Measurements from ENCODE around the gene AP2B1. TPM values are rescaled to one million over a fixed set of nuclear protein-coding genes. Genes with fewer than 3 reads are reported as not detected.

The AP2B1 gene
- total RNA-seq, 1 experiment from 2014 or later, result 217 TPM

DNA sequence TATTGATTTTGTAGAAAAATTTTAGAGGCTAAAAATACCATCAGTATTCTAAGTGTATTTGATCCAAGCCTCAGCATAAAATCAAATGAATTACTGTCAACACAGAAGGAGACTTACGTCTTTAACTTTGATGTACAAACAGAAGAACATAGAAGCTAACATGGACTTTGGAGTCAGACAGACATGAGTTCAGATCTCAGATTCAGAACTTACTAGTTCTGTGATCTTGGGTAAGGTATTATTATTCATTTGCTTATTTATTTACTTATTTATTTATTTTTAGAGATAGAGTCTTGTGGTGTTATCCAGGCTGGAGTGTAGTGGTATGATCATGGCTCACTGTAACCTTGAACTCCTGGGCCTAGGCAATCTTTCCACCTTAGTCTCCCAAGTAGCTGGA is 45.7 kb upstream of the AP2B1 start:
- Histone ChIP-seq H3K23me2 (ENCODE audit: insufficient read length, low read depth, low read length, poor library complexity, severe bottlenecking) (no peaks in the 10 kb centered on the region), H4K5ac (ENCODE audit: insufficient read length, low read depth, low read length) (no peak overlapping the region), H2BK120ac (ENCODE audit: low read depth, low read length, poor library complexity, severe bottlenecking) (no peak overlapping the region), H3K4me2 (ENCODE audit: insufficient read depth, insufficient read length, low read length) (no peak overlapping the region), H2AK5ac (ENCODE audit: insufficient read length, low read length) (no peak overlapping the region), H3K9me3 (ENCODE audit: control insufficient read depth, low read depth, low read length) (no peaks in the 10 kb centered on the region), H3T11ph (ENCODE audit: low read length) (no peak overlapping the region), H2AFZ (ENCODE audit: low read length) (no peak overlapping the region), H3K18ac (ENCODE audit: insufficient read length, low read depth, low read length) (no peak overlapping the region), H2BK15ac (ENCODE audit: low read depth, low read length) (no peak overlapping the region), H2BK5ac (ENCODE audit: insufficient read length, low read length) (no peak overlapping the region), H3K14ac (ENCODE audit: insufficient read depth, low read length) (no peak overlapping the region), H3K79me1 (ENCODE audit: insufficient read depth, low read depth, low read length, poor library complexity, severe bottlenecking) (no peaks in the 10 kb centered on the region), H2BK20ac (ENCODE audit: low read depth, low read length, poor library complexity, severe bottlenecking) (no peak overlapping the region), H3K23ac (ENCODE audit: insufficient read length, low read depth, low read length) (no peak overlapping the region), H3K27me3 (ENCODE audit: insufficient read depth, low read length) (no peaks in the 10 kb centered on the region), H3K4me1 (ENCODE audit: insufficient read depth, low read length) (no peaks in the 10 kb centered on the region), H3K56ac (ENCODE audit: insufficient read length, low read depth, low read length) (no peak overlapping the region), H4K20me1 (ENCODE audit: control insufficient read depth, insufficient read depth, insufficient read length) (no peaks in the 10 kb centered on the region), H3K4ac (ENCODE audit: low read depth, low read length) (no peak overlapping the region), H3K9ac (ENCODE audit: extremely low read depth, insufficient read length, low read length) (no peak overlapping the region), H4K8ac (replicated peaks; ENCODE audit: insufficient read length, low read depth, low read length) (no peak overlapping the region), H3K79me2 (ENCODE audit: insufficient read depth, low read length) (no peaks in the 10 kb centered on the region), H3K27ac (ENCODE audit: insufficient read length, low read depth, low read length) (no peak overlapping the region), H4K91ac (ENCODE audit: insufficient read length, low read depth, low read length) (no peak overlapping the region), H2BK12ac (ENCODE audit: insufficient read length, low read depth, low read length) (no peak overlapping the region)
- H3K27me3 Mint-ChIP-seq (ENCODE audit: low read depth), result peaks cover 7% of the 10 kb centered on the region
- no peaks in the 10 kb centered on the region for H3K4me1 Mint-ChIP-seq
- WGBS (ENCODE audit: extremely low coverage, insufficient read length, low lambda C conversion rate), result no CpG with 5 or more reads among the region's 1 CpG
- no peaks in the 10 kb centered on the region for H3K36me3 Mint-ChIP-seq (ENCODE audit: insufficient read depth in 1 of 3, low read depth in 3 of 3)
- H3K27ac Mint-ChIP-seq, result no peak overlapping the region
- TF ChIP-seq, protein P1, sequence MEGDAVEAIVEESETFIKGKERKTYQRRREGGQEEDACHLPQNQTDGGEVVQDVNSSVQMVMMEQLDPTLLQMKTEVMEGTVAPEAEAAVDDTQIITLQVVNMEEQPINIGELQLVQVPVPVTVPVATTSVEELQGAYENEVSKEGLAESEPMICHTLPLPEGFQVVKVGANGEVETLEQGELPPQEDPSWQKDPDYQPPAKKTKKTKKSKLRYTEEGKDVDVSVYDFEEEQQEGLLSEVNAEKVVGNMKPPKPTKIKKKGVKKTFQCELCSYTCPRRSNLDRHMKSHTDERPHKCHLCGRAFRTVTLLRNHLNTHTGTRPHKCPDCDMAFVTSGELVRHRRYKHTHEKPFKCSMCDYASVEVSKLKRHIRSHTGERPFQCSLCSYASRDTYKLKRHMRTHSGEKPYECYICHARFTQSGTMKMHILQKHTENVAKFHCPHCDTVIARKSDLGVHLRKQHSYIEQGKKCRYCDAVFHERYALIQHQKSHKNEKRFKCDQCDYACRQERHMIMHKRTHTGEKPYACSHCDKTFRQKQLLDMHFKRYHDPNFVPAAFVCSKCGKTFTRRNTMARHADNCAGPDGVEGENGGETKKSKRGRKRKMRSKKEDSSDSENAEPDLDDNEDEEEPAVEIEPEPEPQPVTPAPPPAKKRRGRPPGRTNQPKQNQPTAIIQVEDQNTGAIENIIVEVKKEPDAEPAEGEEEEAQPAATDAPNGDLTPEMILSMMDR (conservative IDR thresholded peaks at IDR 0.05), result no peak
- DNase-seq, result no peak
- no peaks in the 10 kb centered on the region for H3K9me3 Mint-ChIP-seq
- no peak overlapping the region for H3K4me3 Mint-ChIP-seq

Data from H9 (cell line).